ENCODE results near the gene CRYZL1.

The CRYZL1 gene

GRCh38 chr21:33552093-33552998, 89.2 kb downstream of the CRYZL1 start:
- peak; percentile 56; the same call in 1 of the 2 replicates for TF ChIP-seq CREB1 (IDR thresholded peaks at IDR 0.05; ENCODE audit: low read depth)
- no peak for TF ChIP-seq TEAD4 (IDR thresholded peaks at IDR 0.05)

GRCh38 chr21:33551664-33552063, 89.9 kb downstream of the CRYZL1 start:
- TF ChIP-seq FOXM1 (IDR thresholded peaks at IDR 0.05; ENCODE audit: borderline replicate concordance, low read depth), result no peak
- no peak for TF ChIP-seq EP300 (IDR thresholded peaks at IDR 0.05; ENCODE audit: borderline replicate concordance)
- no peak for TF ChIP-seq USF1 (IDR thresholded peaks at IDR 0.05)
- TF ChIP-seq CREB1 (IDR thresholded peaks at IDR 0.05; ENCODE audit: low read depth), result no peak
- no peak for TF ChIP-seq MAX (IDR thresholded peaks at IDR 0.05)
- no peak for TF ChIP-seq EGR1 (IDR thresholded peaks at IDR 0.05)
- TF ChIP-seq TCF12 (IDR thresholded peaks at IDR 0.05; ENCODE audit: low read depth), result no peak
- no peak for TF ChIP-seq REST (IDR thresholded peaks at IDR 0.05; ENCODE audit: low read depth)
- TF ChIP-seq TAF1 (IDR thresholded peaks at IDR 0.05; ENCODE audit: low read depth), result no peak
- TF ChIP-seq RAD21 (IDR thresholded peaks at IDR 0.05; ENCODE audit: low read depth), result no peak
- no peak for TF ChIP-seq TEAD4 (IDR thresholded peaks at IDR 0.05)
- TF ChIP-seq ZBTB7A (IDR thresholded peaks at IDR 0.05; ENCODE audit: low read depth), result no peak
- no peak for TF ChIP-seq YY1 (IDR thresholded peaks at IDR 0.05; ENCODE audit: low read depth)
- TF ChIP-seq CEBPB (IDR thresholded peaks at IDR 0.05), result no peak
- no peak for TF ChIP-seq NFIC (IDR thresholded peaks at IDR 0.05)

GRCh38 chr21:33550772-33551660, 90.5 kb downstream of the CRYZL1 start:
- TF ChIP-seq TEAD4 (IDR thresholded peaks at IDR 0.05), result no peak
- TF ChIP-seq EP300 (IDR thresholded peaks at IDR 0.05; ENCODE audit: borderline replicate concordance), result no peak
- no peak for TF ChIP-seq CREB1 (IDR thresholded peaks at IDR 0.05; ENCODE audit: low read depth)
- no peak for TF ChIP-seq USF1 (IDR thresholded peaks at IDR 0.05)
- no peak for TF ChIP-seq RAD21 (IDR thresholded peaks at IDR 0.05; ENCODE audit: low read depth)
- no peak for TF ChIP-seq CEBPB (IDR thresholded peaks at IDR 0.05)
- no peak for TF ChIP-seq REST (IDR thresholded peaks at IDR 0.05; ENCODE audit: low read depth)
- TF ChIP-seq TCF12 (IDR thresholded peaks at IDR 0.05; ENCODE audit: low read depth), result no peak
- TF ChIP-seq NFIC (IDR thresholded peaks at IDR 0.05), result no peak
- no peak for TF ChIP-seq TAF1 (IDR thresholded peaks at IDR 0.05; ENCODE audit: low read depth)
- TF ChIP-seq ZBTB7A (IDR thresholded peaks at IDR 0.05; ENCODE audit: low read depth), result no peak
- TF ChIP-seq FOXM1 (IDR thresholded peaks at IDR 0.05; ENCODE audit: borderline replicate concordance, low read depth), result no peak
- TF ChIP-seq EGR1 (IDR thresholded peaks at IDR 0.05), result no peak
- no peak for TF ChIP-seq MAX (IDR thresholded peaks at IDR 0.05)

- TF ChIP-seq FOXM1 (IDR thresholded peaks at IDR 0.05; ENCODE audit: borderline replicate concordance, low read depth) (no peak), CREB1 (IDR thresholded peaks at IDR 0.05; ENCODE audit: low read depth) (no peak), EGR1 (IDR thresholded peaks at IDR 0.05) (no peak), TEAD4 (IDR thresholded peaks at IDR 0.05) (no peak), TCF12 (IDR thresholded peaks at IDR 0.05; ENCODE audit: low read depth) (no peak), NFIC (IDR thresholded peaks at IDR 0.05) (no peak), USF1 (IDR thresholded peaks at IDR 0.05) (no peak)
These were observed 91.4 kb downstream of the CRYZL1 start for GRCh38 chr21:33549848-33550771.

Data from Ishikawa (cell line).